Mammary epithelial cell (primary cell): ENCODE results near the gene MEIKIN.

Experiments used
- CTCF ChIP-seq, 2 donors: IDR thresholded peaks in 1 of 2; conservative IDR thresholded peaks in 1 of 2; 2 replicates each; pipeline ENCODE4 v1.5.1; 2011 to 2012; ENCODE audit warnings: inconsistent platforms in 2 of 2, low read length in 2 of 2, mild to moderate bottlenecking in 2 of 2, control low read depth in 1 of 2, low read depth in 1 of 2; ENCODE audit not compliant: insufficient read depth in 1 of 2; ENCODE audit errors: extremely low read depth in 1 of 2
- EZH2 ChIP-seq: IDR thresholded peaks from 2 replicates; pipeline ENCODE4 v1.6.1; 2012; ENCODE audit warnings: low read length, inconsistent platforms, borderline replicate concordance

- TF ChIP-seq CTCF (conservative IDR thresholded peaks at IDR 0.05 in 1 of 2, IDR thresholded peaks at IDR 0.05 in 1 of 2; ENCODE audit: extremely low read depth in 1 of 2, insufficient read depth in 1 of 2, low read depth in 1 of 2, low read length in 2 of 2) (no peak), EZH2 (no peak)
Observed at GRCh38 chr5:131984956-131985665, 39.6 kb upstream of the MEIKIN start.
